SU-DHL-6 (cell line): ENCODE results near the gene RGR.

Experiments used
- H2AFZ ChIP-seq: fragments of 200-600 bp; sonication (generic); 2 replicates; pipeline ENCODE4 v1.6.1; 2014; ENCODE audit warnings: low read depth, mild to moderate bottlenecking, moderate library complexity, mixed read lengths, antibody characterized with exemption, low read length; ENCODE audit not compliant: severe bottlenecking
- H3F3A ChIP-seq: fragments of 200-600 bp; shearing (Covaris generic); 2 replicates; pipeline ENCODE4 v1.6.0; 2016; ENCODE audit warnings: antibody characterized with exemption, mild to moderate bottlenecking; ENCODE audit not compliant: insufficient read depth
- H3K27ac ChIP-seq: fragments of 200-600 bp; sonication (generic); 2 replicates; pipeline ENCODE4 v1.5.1; 2016; ENCODE audit warnings: low read depth, mild to moderate bottlenecking, low read length, moderate library complexity, mixed read lengths
- H3K27me3 ChIP-seq: fragments of 200-600 bp; sonication (generic), shearing (Covaris generic); 2 replicates; pipeline ENCODE4 v1.6.0; 2014; ENCODE audit warnings: mild to moderate bottlenecking, low read length
- H3K36me3 ChIP-seq: fragments of 200-600 bp; sonication (generic); 2 replicates; pipeline ENCODE4 v1.6.1; 2014; ENCODE audit warnings: mild to moderate bottlenecking, low read length, mixed read lengths
- H3K4me2 ChIP-seq: fragments of 300-600, 200-600 bp; shearing (Covaris generic), sonication (generic); 2 replicates; pipeline ENCODE4 v1.6.0; 2014; ENCODE audit warnings: low read length, low read depth, mild to moderate bottlenecking; ENCODE audit not compliant: poor library complexity, severe bottlenecking
- H3K4me3 ChIP-seq: fragments of 200-600 bp; sonication (generic); 2 replicates; pipeline ENCODE4 v1.5.1; 2014; ENCODE audit warnings: antibody characterized with exemption, low read length, mild to moderate bottlenecking, mixed read lengths; ENCODE audit not compliant: insufficient read depth, poor library complexity, severe bottlenecking
- H3K79me2 ChIP-seq: fragments of 200-600 bp; sonication (generic); 2 replicates; pipeline ENCODE4 v1.6.1; 2014; ENCODE audit warnings: mild to moderate bottlenecking, low read length, moderate library complexity; ENCODE audit not compliant: insufficient read depth
- H3K9ac ChIP-seq: fragments of 200-600 bp; sonication (generic); 2 replicates; pipeline ENCODE4 v1.7.0; 2014; ENCODE audit warnings: mild to moderate bottlenecking, low read length
- H3K9me2 ChIP-seq: fragments of 200-600 bp; sonication (generic); replicated peaks from 2 replicates; pipeline ENCODE4 v1.6.1; 2014; ENCODE audit warnings: low read length; ENCODE audit not compliant: insufficient read depth
- H3K9me3 ChIP-seq: fragments of 200-600 bp; sonication (generic); 2 replicates; pipeline ENCODE4 v1.6.1; 2014; ENCODE audit warnings: low read length, mixed read lengths; ENCODE audit not compliant: insufficient read depth
- H4K20me1 ChIP-seq: fragments of 200-600 bp; sonication (generic); 2 replicates; pipeline ENCODE4 v1.6.1; 2014; ENCODE audit warnings: low read depth, mild to moderate bottlenecking, antibody characterized with exemption, low read length, moderate library complexity, mixed read lengths
- EZH2phosphoT487 ChIP-seq: fragments of 200-600 bp; sonication (generic), shearing (Covaris generic); conservative IDR thresholded peaks from 2 replicates; pipeline ENCODE4 v1.6.1; 2018; ENCODE audit warnings: mild to moderate bottlenecking, antibody characterized with exemption, low read length, moderate library complexity, mixed read lengths
- TF ChIP-seq, protein P1 (sequence below): fragments of 200-600 bp; sonication (generic); IDR thresholded peaks from one replicate; pipeline ENCODE4 v1.5.1; 2017; ENCODE audit warnings: antibody characterized with exemption, mild to moderate bottlenecking, low read length, moderate library complexity; ENCODE audit not compliant: insufficient read depth, poor library complexity, severe bottlenecking

Gene RGR

DNA sequence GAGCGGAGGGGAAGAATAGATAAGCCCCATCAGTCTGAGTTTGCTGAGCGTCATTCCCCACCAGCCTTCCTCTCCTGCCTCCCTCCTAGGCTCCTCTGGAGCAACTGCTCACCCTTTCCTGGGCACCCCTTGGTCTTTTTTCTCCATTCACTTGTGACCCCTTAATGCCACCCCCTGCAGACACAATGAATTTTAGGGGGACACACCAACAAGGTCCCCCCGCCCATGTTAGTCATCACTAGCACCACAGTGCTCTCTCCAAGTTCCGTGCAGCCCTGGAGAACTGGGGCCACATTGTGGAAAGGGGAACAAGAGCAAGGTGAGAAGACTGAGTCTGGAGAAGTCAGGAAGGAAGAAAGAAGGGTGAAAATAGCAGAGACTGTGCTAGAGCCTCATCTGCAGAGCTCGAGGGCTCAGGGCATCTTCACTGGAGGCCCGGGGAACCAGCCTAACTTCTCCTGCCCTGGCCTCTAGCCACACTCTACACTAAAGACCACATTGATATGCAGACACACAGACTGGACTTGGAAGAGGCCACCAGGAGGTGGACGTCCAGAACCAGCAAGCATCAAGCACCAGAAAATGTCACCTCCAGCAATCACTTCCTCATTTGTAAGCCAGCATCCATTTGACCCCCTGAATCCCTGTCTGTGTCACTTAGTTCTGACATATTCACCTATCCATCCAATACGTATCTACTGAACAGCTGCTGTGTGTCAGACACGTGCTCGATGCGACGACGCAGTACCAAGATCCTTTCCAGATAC, 17.5 kb downstream of the RGR start:
- Histone ChIP-seq H3K9me2 (no peaks in the 10 kb centered on the region), H4K20me1 (no peaks in the 10 kb centered on the region), H3K9ac (no peak overlapping the region), H3F3A (no peaks in the 10 kb centered on the region), H2AFZ (no peak overlapping the region), H3K4me3 (no peak overlapping the region), H3K36me3 (no peaks in the 10 kb centered on the region), H3K27me3 (no peaks in the 10 kb centered on the region), H3K79me2 (no peaks in the 10 kb centered on the region), H3K9me3 (no peaks in the 10 kb centered on the region), H3K27ac (no peak overlapping the region), H3K4me2 (no peak overlapping the region)
- TF ChIP-seq EZH2phosphoT487 = no peak
- TF ChIP-seq, protein P1, sequence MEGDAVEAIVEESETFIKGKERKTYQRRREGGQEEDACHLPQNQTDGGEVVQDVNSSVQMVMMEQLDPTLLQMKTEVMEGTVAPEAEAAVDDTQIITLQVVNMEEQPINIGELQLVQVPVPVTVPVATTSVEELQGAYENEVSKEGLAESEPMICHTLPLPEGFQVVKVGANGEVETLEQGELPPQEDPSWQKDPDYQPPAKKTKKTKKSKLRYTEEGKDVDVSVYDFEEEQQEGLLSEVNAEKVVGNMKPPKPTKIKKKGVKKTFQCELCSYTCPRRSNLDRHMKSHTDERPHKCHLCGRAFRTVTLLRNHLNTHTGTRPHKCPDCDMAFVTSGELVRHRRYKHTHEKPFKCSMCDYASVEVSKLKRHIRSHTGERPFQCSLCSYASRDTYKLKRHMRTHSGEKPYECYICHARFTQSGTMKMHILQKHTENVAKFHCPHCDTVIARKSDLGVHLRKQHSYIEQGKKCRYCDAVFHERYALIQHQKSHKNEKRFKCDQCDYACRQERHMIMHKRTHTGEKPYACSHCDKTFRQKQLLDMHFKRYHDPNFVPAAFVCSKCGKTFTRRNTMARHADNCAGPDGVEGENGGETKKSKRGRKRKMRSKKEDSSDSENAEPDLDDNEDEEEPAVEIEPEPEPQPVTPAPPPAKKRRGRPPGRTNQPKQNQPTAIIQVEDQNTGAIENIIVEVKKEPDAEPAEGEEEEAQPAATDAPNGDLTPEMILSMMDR = no peak

DNA sequence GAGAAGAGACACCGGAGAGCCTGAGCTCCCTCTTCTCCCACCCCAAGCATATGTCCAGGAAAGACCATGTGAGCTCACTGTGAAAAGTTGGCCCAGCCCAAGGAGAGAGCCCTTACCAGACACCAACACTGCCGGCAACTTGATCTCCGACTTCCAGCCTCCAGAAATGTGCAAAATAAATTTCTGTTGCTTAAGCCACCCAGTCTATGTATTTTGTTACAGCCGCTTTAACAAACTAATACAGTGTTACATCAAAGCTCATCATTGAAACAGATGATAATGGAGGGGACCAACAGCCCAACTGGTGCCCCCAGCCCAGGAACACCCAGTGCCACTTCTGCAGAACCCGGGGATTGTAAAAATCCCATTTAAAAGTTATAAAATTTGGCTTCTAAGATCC, 18.9 kb downstream of the RGR start:
- no peaks in the 10 kb centered on the region for H4K20me1 ChIP-seq
- H3K4me3 ChIP-seq = no peak overlapping the region
- H3K27me3 ChIP-seq = no peaks in the 10 kb centered on the region
- no peaks in the 10 kb centered on the region for H3K9me2 ChIP-seq
- no peaks in the 10 kb centered on the region for H3F3A ChIP-seq
- H3K9ac ChIP-seq = no peak overlapping the region
- no peak overlapping the region for H3K27ac ChIP-seq
- no peaks in the 10 kb centered on the region for H3K36me3 ChIP-seq
- no peaks in the 10 kb centered on the region for H3K9me3 ChIP-seq
- no peaks in the 10 kb centered on the region for H3K79me2 ChIP-seq
- no peak overlapping the region for H3K4me2 ChIP-seq
- TF ChIP-seq, protein P1 = no peak
- TF ChIP-seq EZH2phosphoT487 = no peak
- H2AFZ ChIP-seq = no peak overlapping the region

DNA sequence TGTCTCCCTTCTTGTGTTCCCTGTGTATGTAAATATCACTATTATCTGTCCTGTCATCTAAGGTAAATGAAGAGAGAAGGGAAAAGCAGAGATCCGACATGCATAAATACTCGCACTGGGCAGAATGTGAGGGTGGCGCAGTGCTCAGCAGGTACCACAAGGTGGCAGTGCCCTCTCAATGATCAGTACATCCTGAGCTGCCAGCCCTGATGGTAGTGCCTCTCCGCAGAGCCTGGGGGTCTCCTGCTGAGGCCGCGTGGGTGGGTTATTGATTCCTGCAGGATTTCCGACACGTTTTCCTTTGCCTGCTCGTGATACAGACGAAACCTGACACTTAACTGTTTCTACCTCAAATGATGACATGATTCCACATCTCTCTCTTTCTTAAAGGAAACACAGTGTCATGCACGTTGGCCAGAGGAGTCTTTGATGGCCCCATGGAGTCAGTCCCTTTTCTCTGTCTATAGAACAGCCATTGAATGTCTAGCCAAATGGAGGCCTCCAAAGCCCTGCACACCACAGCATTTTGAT, 19.8 kb downstream of the RGR start:
- H3K79me2 ChIP-seq = no peaks in the 10 kb centered on the region
- no peak for TF ChIP-seq EZH2phosphoT487
- TF ChIP-seq, protein P1 = peak; percentile 89
- no peak overlapping the region for H3K4me2 ChIP-seq
- no peak overlapping the region for H3K27ac ChIP-seq
- no peaks in the 10 kb centered on the region for H3K27me3 ChIP-seq
- no peak overlapping the region for H2AFZ ChIP-seq
- no peaks in the 10 kb centered on the region for H3K36me3 ChIP-seq
- no peaks in the 10 kb centered on the region for H3K9me3 ChIP-seq
- no peak overlapping the region for H3K9ac ChIP-seq
- no peaks in the 10 kb centered on the region for H3F3A ChIP-seq
- no peak overlapping the region for H3K4me3 ChIP-seq
- H4K20me1 ChIP-seq = no peaks in the 10 kb centered on the region
- H3K9me2 ChIP-seq = no peaks in the 10 kb centered on the region
